Measurements from ENCODE around the gene ARMC10. TPM values are rescaled to one million over a fixed set of nuclear protein-coding genes. Genes with fewer than 3 reads are reported as not detected.
A peak's percentile ranks its signal among the peaks of the same experiment; 100 is the strongest.

ARMC10 gene
- total RNA-seq, 6 experiments from 2014 or later = 18.4 to 33.4 (median 22.8) TPM

DNA sequence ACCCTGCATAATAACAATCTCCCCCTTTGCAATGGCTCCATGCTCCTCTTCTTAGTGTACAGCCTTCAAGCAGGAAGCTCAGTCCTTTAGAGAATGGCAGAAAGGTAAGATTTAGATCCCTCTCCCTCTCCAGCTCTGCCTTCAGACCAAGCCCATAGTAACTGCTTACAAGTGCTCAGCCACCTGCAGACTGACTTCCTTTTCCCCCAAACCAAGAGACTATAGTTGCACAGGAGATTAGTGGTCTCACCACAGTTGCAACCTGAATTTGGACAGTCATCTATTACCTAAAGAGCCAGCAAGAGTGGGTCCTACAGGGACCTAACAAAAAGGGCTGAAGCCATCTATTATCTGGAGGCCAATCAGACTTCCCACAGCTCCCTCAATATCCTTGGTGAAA, 16.8 kb upstream of the ARMC10 start:
- Histone ChIP-seq H3K36me3 (no peaks in the 10 kb centered on the region), H3K27ac (no peak overlapping the region), H3K27me3 (no peaks in the 10 kb centered on the region), H3K9me3 (no peaks in the 10 kb centered on the region), H3K4me1 (peaks cover 0 to 9% (median 0%) of the 10 kb centered on the region in 4 donors), H3K4me3 (no peak overlapping the region)
- no peak for TF ChIP-seq POLR2A (IDR thresholded peaks at IDR 0.05)
- TF ChIP-seq, protein P1, sequence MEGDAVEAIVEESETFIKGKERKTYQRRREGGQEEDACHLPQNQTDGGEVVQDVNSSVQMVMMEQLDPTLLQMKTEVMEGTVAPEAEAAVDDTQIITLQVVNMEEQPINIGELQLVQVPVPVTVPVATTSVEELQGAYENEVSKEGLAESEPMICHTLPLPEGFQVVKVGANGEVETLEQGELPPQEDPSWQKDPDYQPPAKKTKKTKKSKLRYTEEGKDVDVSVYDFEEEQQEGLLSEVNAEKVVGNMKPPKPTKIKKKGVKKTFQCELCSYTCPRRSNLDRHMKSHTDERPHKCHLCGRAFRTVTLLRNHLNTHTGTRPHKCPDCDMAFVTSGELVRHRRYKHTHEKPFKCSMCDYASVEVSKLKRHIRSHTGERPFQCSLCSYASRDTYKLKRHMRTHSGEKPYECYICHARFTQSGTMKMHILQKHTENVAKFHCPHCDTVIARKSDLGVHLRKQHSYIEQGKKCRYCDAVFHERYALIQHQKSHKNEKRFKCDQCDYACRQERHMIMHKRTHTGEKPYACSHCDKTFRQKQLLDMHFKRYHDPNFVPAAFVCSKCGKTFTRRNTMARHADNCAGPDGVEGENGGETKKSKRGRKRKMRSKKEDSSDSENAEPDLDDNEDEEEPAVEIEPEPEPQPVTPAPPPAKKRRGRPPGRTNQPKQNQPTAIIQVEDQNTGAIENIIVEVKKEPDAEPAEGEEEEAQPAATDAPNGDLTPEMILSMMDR (IDR thresholded peaks at IDR 0.05) = no peak
- ATAC-seq (no peak), DNase-seq (no peak)
- intact Hi-C loops (cut with DNase I) = no loop called here

DNA sequence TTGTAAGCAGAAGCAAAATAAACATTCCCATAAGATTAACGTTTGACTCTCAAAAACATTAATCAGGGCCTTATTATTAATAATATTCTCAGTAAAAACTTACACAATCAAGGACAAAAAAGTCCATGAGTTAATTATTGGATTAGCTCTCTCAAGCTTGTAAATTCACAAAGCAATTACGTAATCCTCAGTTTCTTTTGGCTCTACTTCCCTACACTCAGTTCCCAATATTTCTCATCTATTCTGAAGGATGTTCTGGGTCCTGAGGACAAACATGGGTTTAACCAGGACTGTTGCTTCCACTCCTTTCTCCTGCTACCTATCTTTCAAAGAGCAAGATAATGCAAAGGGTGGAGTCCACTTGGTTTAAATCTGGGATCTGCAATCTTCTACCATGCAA, 15.5 kb upstream of the ARMC10 start:
- DNase-seq (no peak), ATAC-seq (peak in 2 of 4 donors; percentile 50 to 63)
- Histone ChIP-seq H3K9me3 (no peaks in the 10 kb centered on the region), H3K36me3 (no peaks in the 10 kb centered on the region), H3K27ac (no peak overlapping the region), H3K4me3 (no peak overlapping the region), H3K27me3 (no peaks in the 10 kb centered on the region), H3K4me1 (peaks cover 0 to 9% (median 0%) of the 10 kb centered on the region in 4 donors)
- no peak for TF ChIP-seq POLR2A (IDR thresholded peaks at IDR 0.05)
- TF ChIP-seq, protein P1 (IDR thresholded peaks at IDR 0.05) = no peak
- WGBS (ENCODE audit: insufficient coverage, low coverage, low lambda C conversion rate, missing lambda C conversion rate) = 21% methylated on average over 2 of the region's 2 CpGs
- intact Hi-C loops (cut with DNase I) = no loop called here

DNA sequence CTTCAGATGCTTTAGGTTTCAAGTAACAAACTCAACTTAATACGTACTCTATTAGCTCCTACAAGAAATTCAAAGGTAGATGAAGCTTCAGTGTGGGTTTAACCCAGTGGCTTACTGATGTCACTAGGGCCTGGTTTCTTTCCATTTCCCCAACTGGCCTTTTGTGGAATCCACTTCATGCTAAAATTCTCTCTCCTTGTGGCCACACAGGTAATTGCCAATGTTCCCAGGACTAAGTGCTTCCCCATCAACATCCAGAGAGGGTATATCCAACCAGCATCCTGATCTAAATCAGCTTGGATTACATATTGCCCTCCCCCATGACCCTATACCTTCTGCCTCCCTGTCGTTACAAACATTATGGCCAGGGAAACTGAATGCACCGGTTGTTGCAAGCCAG, 11.0 kb upstream of the ARMC10 start:
- H3K4me3 ChIP-seq = no peak overlapping the region
- H3K27ac ChIP-seq = no peak overlapping the region
- no peaks in the 10 kb centered on the region for H3K27me3 ChIP-seq
- WGBS (ENCODE audit: insufficient coverage, low coverage, low lambda C conversion rate, missing lambda C conversion rate) = 68% methylated on average over 3 of the region's 3 CpGs
- peaks cover 0 to 8% (median 0%) of the 10 kb centered on the region in 4 donors for H3K4me1 ChIP-seq
- ATAC-seq (no peak), DNase-seq (no peak)
- no peaks in the 10 kb centered on the region for H3K36me3 ChIP-seq
- intact Hi-C loops (cut with DNase I) = no loop called here
- no peaks in the 10 kb centered on the region for H3K9me3 ChIP-seq
- no peak for TF ChIP-seq POLR2A (IDR thresholded peaks at IDR 0.05)
- TF ChIP-seq, protein P1 (IDR thresholded peaks at IDR 0.05) = no peak

DNA sequence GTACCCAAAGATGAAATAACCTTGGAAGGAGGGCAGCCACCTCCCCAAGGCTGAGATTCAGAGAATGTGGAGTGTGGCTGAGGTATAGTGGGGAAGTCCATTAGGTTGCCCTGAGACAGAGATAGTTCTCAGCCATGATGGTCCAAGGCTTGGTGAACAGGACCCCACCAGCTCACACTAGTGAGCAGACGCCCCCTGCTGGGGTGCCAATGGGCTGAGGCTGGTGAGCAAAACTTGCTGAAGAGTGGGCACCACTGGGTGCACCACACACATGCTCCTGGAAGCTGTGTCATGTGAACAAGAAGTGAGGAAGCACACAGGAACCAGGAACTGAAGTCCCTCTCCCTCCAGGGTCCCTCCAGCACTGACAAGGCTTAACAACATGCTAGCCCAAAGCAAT, 9.3 kb upstream of the ARMC10 start:
- intact Hi-C loops (cut with DNase I) = no loop called here
- DNase-seq = peak in 1 of 3 donors; percentile 51
- no peaks in the 10 kb centered on the region for H3K4me1 ChIP-seq
- H3K36me3 ChIP-seq = no peaks in the 10 kb centered on the region
- H3K4me3 ChIP-seq = no peak overlapping the region
- ATAC-seq = peak; percentile 50 to 68 (median 58)
- no peak overlapping the region for H3K27ac ChIP-seq
- H3K9me3 ChIP-seq = no peaks in the 10 kb centered on the region
- no CpG with 5 or more reads among the region's 1 CpG for WGBS (ENCODE audit: insufficient coverage, low coverage, low lambda C conversion rate, missing lambda C conversion rate)
- no peaks in the 10 kb centered on the region for H3K27me3 ChIP-seq
- TF ChIP-seq, protein P1 (IDR thresholded peaks at IDR 0.05) = peak; percentile 29 to 44 (median 40)
- TF ChIP-seq POLR2A (IDR thresholded peaks at IDR 0.05) = no peak

All from right lobe of liver (tissue), 6 donors.